NCI-H524 (cell line): ENCODE data around the gene NSL1.
A peak's percentile ranks its signal among the peaks of the same experiment; 100 is the strongest.

Source experiments
- DNase-seq, 2 experiments: peaks; one replicate each; lab custom pipeline; 2025; lab: John Stamatoyannopoulos, UW

The NSL1 gene

GRCh38 chr1:212703991-212704564, 87.5 kb downstream of the NSL1 start:
- DNase-seq: no peak

DNA sequence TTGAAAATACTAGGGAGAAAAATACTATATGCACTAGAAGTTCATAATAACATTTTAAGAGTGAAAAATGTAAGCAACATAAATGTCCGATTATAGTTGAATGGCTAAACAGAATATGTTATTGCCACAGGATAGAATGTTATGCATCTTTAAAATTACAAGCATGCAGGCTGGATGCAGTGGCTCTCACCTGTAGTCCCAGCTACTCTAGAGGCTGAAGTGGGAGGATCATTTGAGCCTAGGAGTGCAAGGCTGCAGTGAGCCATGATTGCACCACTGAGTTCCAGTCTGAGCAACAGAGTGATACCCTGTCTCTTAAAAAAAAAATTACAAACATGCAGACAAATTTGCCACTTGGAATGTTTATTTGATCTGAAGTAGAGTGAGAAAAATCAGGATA, 88.9 kb downstream of the NSL1 start:
- no peak for DNase-seq

DNA sequence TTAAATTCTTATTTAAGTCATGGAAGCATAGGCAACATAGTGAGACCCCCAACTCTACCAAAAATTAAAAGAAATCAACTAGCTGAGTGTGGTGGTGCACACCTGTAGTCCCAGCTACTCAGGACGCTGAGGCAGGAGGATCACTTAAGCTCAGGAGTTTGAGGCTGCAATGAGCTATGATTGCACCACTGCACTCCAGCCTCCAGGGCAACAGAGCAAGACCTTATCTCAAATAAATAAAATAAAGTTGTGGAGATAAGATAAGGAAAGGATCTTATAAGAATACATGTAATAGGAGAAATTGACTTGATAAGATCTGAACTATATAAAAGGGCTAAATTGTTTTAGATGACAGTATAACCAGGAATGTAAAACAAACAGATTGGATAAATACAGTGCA, 89.7 kb downstream of the NSL1 start:
- no peak for DNase-seq

DNA sequence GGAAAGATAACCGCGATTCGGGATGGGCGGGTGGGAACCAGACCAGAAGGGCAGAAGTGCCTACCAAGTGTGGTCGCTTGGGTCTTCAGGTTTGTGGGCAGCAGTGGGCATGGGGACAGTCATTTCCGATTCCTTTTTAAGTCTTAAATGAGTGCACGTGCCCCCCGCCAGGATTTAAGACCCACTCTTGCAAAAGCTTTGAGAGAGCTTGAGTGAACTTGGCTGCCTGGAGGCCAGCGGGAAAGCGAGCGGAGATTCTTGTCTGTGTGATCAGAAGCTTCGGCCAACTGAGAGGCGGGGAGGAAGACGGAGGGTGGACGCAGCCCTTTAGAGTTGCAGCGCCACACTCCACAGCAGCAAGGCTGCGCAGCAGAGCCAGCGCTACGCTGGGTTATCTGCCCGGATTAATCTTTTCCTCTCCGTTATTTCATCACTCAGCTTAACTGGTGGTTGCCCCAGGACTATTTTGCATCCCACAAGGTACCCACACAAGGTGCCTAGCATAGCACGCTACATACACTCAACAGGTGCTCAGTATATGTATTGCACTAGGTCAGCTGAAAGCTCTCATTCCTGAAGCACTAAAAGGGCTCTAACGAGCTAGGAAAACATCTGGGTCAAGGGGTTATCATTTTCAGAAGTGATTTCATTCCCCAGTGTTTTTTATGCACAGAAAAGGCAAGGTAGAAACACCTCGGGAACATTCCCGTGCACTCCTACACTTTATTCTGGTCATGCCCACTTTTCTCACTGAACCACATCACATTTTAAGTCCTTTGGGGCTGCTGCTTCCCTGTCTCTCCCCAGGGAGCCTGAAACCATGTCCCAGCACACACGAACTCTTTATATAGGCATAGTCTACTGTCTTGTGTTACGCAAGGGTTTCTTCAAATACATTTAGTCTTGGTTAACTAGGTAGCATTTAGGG, 90.4 kb downstream of the NSL1 start:
- DNase-seq: peak; percentile 17 to 25

DNA sequence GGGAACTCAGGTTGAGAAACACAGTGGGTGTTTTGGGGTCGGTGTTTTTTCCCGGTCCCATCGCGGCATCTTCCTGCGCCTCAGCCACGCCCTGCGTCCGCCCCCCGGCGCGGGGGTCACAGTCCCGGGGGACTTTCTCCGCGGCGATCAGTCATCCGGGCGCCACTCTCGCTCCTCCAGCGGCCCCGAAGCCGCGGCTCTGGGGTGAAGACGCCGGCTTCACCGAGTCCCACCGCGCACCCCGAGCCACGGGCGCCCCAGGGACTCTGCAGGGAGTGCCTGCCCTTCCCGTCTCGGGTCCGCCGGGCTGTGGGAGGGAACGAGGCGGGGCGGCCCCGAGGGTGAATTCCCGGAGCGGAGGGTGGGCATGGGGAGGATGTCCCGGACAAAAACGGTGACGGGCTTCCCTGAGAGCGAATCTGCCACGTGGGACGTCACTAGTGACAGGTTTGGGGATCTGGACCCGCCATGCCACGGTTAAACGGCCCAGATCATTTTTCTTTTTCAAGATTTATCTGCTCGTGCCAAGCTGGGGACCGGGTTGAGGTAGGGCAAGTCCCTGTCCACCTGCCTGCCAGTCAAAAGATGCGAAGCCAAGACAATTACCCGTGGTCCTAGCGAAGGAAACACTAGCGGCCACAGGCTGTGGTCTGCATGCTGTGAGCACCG, 91.2 kb downstream of the NSL1 start:
- DNase-seq: peak; percentile 5 to 25

GRCh38 chr1:212699625-212700222, 91.9 kb downstream of the NSL1 start, which contains the start of gene BATF3:
BATF3 (minus strand) TSS chr1:212699840; CDS start chr1:212699762, 78 bp downstream.
- peak in 1 of 2 experiments; percentile 43 for DNase-seq

- peak in 1 of 2 experiments; percentile 60 for DNase-seq
Measured at GRCh38 chr1:212699104-212699624, 92.4 kb downstream of the NSL1 start.

- DNase-seq: no peak
Measured at GRCh38 chr1:212698467-212699103, 93.0 kb downstream of the NSL1 start.

GRCh38 chr1:212696721-212697331, 94.8 kb downstream of the NSL1 start:
- no peak for DNase-seq

GRCh38 chr1:212692774-212693644, 98.6 kb downstream of the NSL1 start:
- DNase-seq: no peak

GRCh38 chr1:212691561-212692071, 100.0 kb downstream of the NSL1 start:
- no peak for DNase-seq

DNA sequence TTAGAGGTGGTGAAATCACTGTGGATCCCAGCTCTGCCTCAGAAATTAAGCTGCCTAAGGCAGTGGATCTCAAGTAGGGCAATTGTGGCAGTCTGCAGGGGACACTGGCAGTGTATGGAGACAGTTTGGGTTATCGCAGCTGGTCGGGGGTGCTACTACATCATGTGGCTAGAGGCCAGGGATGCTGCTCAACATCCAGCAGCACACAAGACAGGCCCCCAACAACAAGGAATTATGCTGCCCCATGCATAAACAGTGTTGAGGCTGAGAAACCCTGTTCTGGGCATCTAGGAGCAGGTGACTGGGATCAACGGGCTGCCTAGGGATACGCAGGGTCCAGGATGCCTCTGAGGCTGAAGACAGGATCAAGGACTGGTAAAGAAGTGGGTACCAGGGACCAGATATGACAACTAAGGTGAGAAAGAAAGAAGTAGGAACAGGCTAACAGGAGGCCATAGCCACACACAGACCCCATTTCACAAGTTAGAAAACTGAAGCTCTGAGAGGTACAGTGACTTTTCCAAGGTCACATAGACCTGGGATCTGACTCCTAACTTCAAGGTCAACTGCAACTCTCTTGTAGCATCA, 100.7 kb downstream of the NSL1 start:
- no peak for DNase-seq

GRCh38 chr1:212689758-212690529, 101.6 kb downstream of the NSL1 start:
- DNase-seq: no peak

DNA sequence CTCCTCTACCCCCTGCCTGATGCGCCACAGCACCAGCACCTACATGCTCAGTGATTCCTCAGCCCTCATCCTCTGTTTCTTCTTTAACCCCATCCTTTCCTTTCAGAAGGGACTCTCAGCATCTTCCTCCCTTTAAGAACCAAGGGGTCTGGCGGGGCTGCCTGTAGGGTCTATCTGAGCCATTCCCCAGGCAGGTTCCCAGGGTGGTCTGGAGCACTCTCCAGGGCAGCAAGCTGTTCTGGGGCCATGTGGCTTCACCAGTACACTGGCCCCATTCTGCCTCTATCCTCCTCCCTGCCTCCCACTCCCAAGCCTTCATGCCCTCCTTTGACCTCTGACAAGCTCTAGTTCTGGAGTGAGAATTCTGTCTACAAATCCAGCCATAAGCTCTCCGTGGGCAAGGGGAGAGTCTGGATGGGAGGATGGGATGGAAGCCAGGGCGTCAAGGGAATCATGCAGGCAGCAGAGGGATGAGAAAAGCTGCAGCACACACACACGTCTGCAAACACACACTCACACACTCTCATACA, 102.3 kb downstream of the NSL1 start:
- no peak for DNase-seq

DNA sequence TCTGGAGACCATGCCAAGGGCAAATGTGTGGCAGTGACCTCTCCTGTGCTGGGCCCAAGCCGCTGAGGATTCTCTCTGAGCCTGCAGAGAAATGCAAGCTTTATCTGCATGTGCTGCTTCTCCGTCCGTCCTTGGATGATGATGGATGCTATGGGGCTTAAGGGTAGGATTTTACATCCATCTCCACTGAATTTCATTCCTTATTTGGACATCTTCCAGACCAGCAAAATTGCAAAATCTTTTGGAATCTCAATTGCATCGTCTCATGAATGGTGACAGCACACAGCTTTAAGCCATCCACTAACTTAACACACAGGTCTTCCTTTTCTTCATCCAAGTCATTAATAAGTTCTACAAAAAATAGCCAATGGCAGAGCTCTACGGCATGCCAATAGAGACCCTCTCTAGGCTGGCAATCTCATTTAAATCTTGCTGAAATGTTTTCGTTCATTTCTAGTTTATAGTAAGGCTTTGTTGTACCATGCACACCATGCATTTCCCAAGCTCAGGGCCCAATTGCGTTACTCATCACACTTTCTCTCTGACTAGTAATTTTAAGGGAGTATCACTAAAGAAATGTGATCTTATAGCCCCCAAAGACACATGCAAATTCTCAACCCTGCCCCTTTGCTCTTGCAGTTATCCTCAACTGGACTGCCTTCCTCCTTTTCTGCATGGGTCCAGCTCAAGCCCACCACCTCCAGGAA, 103.1 kb downstream of the NSL1 start:
- no peak for DNase-seq

- DNase-seq: no peak
Measured at GRCh38 chr1:212687811-212688210, 103.8 kb downstream of the NSL1 start.

DNA sequence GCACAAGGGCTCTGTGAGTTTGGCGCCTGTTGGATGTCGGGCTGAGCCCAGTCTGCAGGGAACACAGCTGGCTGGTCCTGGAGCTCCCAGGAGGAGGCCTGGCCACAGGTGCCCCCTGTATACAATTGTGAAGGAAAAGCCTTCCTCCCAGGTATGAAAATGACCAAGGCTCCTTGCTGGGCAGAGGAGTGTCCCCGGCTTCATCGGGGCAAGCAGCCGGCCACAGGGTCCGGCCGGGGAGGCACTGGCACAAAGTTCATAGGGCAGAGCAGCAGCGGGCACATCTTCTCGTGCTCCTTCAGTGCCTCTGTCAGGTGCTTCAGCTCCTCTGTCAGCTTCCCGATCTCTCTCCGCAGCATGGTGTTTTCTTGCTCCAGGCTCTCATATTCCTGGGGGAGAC, 105.0 kb downstream of the NSL1 start:
- DNase-seq: no peak

GRCh38 chr1:212686069-212686468, 105.5 kb downstream of the NSL1 start:
- DNase-seq: no peak
